ENCODE measurements around the gene UQCC5.

The UQCC5 gene

DNA sequence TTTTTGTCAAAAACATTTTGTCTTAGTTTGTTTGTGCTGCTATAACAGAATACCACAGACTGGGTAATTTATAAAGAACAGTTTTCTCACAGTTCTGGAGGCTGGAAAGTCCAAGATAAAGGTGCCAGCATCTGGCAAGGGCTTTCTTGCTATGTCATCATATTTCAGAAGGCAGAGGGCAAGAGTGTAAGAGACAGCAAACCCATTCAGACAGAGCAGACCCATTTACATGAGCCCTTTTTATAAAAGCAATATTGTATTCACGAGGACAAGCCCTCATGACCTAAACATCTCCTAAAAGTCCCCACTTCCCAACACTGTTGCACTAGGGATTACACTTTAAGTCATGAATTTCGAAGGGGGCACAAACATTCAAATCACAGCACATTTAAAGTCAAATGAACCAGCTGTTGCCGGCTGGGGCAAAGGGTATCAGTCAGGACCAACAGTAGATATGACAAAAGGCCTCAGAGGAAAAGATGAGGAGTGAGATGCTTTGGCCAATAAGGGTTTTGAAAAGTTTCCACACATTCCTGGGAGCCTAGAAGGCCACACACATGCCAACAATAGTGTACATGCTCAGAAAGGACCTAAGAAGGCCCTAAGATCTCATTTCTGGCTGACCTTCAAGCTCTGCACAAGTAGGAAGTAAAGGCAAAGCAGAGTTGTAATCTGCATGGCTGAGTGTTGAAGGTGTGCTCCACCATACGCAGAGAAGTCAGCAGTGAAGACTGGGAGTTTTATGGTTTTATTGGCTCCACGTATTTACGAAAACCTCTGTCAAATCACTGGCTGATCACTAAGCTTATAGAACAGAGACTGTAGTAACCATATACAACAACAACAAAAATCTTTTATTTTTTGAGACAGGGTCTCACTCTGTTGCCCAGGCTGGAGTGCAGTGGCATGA, 37.9 kb downstream of the UQCC5 start:
- DNase-seq = no peak

Data from CD4-positive, alpha-beta T cell treated with Interleukin-1 beta for 1 hour (primary cell).